GM12864 (cell line): ENCODE measurements around the gene ZBTB33.

Source experiments
- DNase-seq: peaks from one replicate; pipeline ENCODE4 v3.0.0-alpha.2; 2011; ENCODE audit warnings: low read depth
- H3K4me3 ChIP-seq: 2 replicates; pipeline ENCODE4 v1.5.1; 2011; ENCODE audit warnings: mild to moderate bottlenecking, low read depth, low read length, control low read depth
- CTCF ChIP-seq: IDR thresholded peaks from 2 replicates; pipeline ENCODE4 v1.5.1; 2011; ENCODE audit warnings: low read depth, mild to moderate bottlenecking, moderate library complexity, low read length, control low read depth, inconsistent platforms; ENCODE audit errors: missing control alignments

ZBTB33 gene

GRCh38 chrX:120223374-120223773 lies 27.2 kb upstream of the ZBTB33 start:
- no peak overlapping the region for H3K4me3 ChIP-seq
- no peak for TF ChIP-seq CTCF
- DNase-seq, result no peak

- DNase-seq, result no peak
- TF ChIP-seq CTCF, result no peak
Observed at GRCh38 chrX:120224388-120224787, 26.2 kb upstream of the ZBTB33 start.

GRCh38 chrX:120228187-120228908 lies 22.3 kb upstream of the ZBTB33 start:
- DNase-seq, result no peak
- no peak overlapping the region for H3K4me3 ChIP-seq
- TF ChIP-seq CTCF, result no peak

More at GRCh38 chrX:120224388-120224787, 26.2 kb upstream of the ZBTB33 start:
- no peak overlapping the region for H3K4me3 ChIP-seq

DNA sequence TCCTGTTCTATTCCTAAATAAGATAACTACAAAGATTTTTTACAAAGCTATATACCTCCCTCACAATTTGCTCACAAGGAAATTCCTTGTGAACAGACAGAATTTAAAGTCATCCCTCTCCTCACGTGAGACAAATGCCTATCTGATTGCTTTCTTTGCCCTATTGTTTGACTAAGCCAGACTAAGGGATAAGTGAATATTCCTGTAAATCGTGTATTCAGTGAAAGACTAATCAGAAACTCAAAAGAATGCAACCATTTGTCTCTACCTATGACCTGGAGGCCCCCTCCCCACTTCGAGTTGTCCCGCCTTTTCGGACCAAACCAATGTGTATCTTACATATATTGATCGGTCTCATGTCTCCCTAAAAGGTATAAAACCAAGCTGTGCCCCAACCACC lies 15.3 kb upstream of the ZBTB33 start:
- no peak for DNase-seq
- no peak overlapping the region for H3K4me3 ChIP-seq
- TF ChIP-seq CTCF, result no peak

- no peak overlapping the region for H3K4me3 ChIP-seq
- DNase-seq, result no peak
- TF ChIP-seq CTCF, result no peak
Observed at GRCh38 chrX:120236687-120237479, 13.7 kb upstream of the ZBTB33 start.

GRCh38 chrX:120238933-120239332 lies 11.7 kb upstream of the ZBTB33 start:
- TF ChIP-seq CTCF, result no peak
- no peak for DNase-seq
- no peak overlapping the region for H3K4me3 ChIP-seq
